Activated CD4-positive, CD25-positive, alpha-beta regulatory T cell treated with anti-CD3 and anti-CD28 coated beads, Interleukin-2, amount 50 U/mL, for 16 hours (primary cell): ENCODE data around the gene DDA1.

ENCODE experiments used
- DNase-seq: peaks from one replicate; pipeline ENCODE4 v3.0.0-alpha.2; 2020; ENCODE audit warnings: low read depth, low spot score

DDA1 gene

DNA sequence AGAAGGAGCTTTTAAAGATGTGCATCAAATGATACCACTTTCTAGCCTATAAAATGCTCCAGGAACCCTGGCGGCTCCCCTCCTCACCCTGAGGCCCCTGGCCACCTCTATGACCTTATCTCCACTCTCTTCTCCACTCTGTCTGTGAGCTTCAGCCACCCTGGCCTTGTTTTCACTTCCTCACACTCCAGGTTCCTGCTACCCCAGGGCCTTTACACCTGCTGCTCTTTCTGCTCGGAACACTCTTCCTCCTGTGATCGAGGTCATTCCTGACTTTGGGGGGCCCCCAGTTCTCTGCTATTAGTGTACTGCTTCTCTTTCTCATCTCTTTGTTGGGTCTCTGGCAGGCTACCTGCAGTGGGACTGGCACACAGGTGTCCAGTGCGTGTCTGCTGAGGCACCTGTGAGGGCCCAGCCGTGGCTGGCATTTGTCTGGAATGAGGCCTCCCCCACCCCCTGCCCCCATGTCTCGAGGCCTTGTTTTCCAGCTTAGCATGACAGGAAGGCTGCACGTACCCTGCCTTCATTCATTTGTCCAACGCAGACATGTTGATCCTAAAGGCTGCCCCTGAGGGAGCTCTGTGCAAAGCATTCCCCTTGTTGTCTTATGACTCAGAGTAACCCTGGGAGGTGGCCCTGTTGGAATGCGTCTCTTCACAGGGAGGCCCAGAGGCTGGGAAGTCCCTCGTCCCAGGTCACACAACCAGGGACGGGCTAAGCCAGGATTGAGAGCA is 2.3 kb downstream of the DDA1 start:
- no peak for DNase-seq

DNA sequence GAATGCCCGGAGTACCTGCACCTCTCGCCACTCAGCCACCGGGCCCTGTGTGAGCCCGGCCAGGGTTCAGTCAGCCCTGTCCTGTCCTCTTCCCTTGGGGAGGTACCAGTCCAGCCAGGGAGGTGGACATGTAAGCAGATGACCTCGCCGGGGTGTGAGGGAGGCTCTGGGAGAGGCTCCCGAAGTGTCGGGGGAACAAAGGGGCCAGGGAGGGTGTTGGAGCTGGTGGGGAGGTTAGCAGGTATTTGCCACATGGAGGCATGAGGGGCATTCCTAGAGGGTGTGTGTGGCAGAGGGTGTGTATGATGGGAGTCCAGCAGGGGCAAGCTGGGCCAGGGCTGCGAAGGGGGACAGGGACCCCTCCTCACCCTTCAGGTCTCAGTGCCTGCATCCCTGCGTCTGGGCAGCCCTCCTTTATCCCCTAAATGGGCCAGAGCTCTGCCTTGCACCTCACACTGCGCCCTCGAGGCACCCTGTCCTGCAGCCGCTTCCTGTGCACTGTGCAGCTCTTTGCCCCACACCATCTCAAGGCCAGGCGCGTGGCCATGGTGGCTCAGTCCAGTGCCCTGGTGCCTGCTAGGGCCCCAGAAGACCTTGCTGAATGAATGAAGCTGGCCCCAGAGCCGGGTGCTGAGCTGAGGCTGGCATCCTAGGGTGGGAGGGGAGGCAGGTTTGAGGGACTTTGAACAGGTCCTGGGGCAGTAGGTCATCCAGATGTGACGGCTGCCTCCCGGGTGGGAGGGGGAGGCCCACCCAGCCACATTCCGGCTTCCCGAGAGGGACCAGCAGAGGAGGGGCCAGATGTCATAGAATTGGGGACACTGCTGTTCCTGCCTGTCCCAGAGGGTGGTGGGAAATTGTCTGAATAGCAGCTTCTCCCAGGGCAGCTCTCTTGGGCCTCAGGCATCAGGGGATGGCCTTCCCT is 3.1 kb downstream of the DDA1 start:
- DNase-seq = no peak

DNA sequence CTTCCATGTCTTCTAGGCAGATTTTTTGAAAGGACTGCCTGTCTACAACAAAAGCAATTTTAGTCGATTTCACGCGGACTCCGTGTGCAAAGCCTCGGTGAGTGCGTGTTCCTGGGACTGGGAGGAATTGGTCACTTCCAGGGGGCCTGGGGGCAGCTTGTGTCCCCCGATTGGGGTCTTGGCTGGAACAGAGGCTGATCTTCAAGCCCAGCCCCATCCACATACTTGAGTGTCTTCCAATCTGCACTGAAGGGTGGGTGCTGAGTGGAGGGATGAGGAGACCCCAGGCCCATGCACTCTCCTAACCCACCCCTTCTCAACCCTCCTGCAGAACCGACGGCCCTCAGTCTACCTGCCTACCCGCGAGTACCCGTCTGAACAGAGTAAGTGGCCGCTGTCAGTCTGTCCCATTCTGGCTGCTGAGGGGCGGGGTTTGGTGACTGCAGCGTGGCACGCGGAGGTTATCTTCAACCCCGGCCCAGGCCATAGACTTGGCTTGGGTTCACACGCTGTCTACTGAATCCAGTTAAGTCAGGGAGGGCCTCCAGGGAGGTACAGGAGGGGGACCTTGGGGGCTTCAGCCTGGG is 4.7 kb downstream of the DDA1 start:
- no peak for DNase-seq

DNA sequence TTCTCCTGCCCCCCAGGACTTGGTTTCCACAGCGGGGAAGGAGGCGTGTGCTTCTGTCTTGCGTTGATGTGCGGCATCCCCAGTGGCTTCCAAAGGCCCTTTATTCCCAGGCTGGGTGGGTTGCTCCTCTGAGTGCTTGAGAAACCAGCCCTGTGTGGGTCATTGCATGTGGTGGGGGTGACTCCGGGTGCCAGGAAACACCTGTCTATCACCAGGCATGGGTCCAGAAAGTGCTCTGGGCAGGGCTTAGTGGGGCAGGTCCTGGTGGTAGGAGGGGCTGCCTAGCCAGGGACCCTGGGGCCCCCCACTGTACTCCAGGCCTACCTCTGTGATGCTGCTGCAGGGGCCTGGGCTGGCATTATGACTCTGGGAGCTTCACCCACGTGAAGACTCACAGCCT is 9.6 kb downstream of the DDA1 start:
- no peak for DNase-seq

DNA sequence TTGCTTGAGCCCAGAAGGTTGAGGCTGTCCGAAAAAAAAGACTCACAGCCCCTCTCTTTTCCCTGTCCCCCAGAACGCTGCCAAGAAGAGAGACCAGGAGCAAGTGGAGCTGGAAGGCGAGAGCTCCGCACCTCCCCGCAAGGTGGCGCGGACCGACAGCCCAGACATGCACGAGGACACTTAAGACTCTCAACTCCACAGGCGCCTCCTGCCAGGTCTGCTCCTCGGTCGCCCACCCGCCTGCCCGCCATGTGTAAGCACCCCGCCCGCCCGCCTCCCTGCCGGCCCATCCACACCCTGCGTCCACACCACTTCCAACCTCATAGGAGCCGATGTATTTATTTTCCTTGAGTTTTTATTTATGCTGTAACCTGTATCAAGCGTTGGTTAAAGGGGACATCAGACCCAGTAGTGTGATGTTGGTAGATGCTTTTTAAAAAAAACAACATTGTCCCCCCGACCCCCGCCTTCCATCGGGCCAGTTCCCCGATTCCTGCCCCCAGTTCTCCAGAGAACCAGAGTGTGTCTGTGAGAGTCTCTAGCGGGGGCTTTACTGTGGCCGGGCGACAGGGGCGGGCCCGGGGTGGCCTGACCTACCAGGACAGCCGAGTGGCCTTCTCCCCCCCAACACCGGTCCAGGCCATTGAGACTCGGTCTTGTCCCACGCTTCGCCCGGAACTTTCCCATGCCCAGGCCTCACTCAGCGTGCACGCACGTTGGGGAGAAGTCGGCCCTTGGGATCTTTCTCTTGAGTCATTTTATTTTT is 10.3 kb downstream of the DDA1 start:
- DNase-seq = no peak

DNA sequence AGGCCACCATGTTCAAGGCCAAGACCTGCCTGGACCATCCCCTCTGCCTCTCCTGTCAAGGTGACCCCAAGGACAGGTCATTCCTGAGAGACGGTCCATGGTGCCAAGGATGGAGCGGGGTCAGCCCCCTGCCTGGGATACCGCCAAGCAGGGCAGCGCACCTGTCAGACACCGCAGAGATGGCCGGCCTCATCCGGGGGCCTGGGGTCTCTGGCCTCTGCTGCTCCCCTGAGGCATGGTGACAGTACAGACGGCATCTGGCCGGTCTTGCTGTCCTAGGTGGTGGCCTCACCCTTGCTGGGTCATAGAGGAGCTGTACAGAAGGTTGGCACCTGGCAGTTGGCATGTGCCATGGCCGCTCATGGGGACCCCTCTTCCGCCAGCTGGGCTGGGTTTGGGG is 11.1 kb downstream of the DDA1 start:
- DNase-seq = no peak

DNA sequence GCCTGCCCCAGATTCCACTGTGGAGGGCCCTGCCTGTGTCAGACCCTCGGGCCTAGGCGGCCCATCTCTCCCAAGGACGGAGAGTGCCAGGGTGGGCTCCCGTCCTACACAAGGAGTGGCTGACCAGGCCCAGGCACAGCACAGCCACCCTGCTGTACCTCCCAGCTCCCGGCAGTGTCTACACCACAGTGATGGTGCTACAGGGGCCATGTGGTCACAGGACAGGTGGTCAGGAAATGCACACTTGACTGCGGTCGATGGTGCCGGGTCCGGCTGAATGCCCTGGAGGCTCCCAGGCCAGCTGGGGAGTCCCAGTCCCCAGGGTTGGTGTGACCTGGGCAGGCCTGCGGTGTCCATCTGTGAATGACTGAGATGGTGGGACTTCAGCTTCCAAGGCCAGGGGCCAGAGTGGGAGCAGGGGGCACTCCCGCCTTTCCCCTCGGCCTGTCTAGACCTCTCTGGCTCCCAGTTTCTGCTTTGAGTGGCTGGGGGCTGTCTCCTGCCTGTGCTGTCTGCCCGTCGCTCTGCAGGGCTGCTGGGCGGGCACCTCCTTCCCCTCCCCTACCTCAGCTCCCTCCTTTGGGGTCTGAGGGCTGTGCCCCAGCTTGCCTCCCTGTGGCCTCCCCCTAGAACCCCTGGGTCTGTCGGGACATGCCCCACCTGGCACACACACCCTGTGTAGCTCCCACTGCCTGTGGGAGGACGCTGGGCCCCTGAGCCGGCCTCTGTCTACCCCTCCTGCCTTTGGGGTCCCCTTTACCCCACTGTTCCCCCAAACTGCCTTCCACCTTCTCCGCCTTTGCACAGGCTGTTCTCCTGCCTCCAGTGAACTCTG is 12.5 kb downstream of the DDA1 start:
- DNase-seq = no peak

DNA sequence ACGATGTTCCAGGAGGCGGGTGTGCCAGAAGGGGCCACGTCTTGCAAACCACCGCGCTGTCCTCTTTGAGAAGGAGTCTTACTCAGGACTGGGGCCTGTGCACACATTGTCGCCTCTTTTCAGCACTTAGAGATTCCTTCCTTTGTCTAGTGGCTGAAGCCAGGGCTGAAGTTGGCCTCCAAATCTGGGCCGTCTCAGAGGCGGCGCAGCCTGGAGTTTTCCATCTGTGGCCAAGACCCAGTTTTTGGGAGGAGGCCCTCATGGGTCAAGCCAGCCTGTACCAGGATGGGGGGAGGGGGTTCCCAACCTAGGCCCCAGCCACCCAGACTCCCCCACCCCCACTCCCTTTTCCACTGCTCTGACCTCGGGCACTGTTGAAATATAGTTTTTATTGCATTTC is 13.5 kb downstream of the DDA1 start:
- no peak for DNase-seq

DNA sequence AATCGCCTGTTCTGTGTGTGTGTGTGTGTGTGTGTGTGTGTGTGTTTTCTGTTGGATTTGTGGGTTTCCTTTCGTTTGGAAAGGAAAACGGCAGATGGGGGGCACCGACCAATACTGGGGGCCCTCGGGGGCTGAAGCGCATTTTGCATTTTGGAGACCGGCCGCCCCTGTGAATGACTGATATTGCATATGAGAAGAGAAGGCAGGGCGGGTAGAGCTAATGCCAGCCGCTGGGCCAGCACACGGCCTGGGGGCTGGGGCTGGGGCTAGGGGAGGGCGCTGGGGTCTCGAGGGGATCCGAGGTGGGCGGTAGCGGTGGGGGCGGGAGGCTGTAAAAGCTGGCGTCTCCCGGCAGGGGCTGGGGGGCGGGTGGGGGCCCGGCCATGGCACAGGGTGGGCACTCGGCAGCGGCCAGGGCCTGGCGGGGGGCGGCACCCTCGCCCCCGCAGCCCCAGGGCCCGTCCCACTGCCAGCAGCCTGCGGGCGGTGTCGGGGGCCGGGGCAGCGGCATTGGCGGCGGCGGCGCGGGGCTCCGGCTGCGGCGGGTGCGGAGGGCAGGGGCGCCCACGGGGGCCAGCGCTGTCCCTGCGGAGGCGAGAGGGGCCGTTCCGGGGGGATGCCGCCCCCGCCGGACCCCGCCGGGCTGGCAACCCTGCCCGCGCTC is 14.1 kb downstream of the DDA1 start:
- no peak for DNase-seq

DNA sequence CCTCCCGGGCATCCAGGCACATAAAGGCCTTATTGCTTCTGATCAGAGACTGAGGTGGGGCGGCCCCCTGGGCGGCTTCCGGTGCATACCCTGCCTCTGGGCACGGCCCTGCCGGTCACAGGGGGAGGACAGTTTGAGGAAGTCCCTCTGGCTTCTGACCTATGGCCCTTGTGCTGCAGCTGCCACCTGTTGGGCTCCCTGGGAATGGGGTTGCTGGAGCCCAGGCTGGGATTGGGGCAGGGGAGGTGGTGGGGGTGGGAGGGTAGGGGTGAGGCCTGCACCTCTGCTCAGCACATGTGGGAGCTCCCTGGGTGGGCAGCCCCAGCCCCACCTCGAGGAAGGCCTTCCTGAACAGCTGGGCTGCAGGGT is 14.6 kb downstream of the DDA1 start:
- DNase-seq = no peak

DNA sequence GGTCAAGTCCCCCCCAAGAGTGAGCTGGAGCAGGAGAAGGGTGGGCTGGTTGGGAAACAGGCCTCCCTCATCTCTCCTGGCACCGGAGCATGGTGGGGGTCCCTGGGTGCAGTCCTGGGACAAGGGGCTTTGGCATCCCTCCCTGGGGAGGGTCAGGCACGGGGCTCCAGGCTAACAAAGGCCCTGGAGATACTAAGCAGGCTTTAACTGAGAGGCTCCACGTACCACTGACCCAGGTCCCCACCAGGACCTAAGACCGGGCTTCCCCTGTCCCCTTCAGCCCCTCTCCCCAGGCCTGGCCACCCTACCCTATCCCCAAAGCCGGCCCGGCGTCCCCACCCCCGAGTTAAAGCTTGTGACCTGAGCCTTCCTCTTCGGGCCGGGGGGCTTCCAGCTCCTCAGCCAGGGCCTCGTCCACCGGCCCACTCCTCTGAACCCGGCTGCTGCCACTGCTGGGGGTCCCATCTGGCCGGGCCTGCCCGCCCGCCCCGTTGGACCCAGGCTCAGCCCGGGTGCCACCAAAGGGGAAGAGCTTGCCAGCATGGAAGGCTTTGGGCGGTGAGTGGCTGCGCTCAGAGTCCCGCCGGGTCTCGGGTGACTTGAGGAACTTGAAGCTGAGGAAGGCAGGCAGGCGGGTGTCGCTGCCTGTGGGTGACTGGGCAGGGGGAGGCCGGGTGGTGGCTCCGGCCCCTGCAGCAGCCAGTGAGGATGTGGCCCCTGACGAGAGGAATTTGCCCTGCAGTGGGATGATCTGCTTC is 15.2 kb downstream of the DDA1 start:
- DNase-seq = no peak

DNA sequence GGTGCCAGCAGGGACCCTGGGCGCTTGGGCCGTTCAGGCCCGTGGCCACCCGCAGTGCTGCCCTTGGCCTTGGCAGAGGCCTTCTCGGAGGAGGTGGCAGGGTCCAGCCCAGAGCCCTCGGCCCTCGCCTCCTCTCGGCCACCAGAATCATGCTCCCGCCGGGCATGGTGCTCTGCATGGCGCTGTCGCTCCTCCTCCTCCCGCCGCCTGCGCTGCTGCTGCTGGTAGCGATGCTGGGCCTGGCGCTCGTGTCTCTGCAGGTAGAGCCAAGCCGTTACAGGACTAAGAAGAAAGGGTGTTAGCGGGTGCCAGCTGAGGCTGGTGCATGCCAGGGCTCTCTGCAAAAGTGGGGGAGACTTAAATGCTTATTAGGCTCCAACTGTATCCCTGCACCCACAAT is 15.8 kb downstream of the DDA1 start:
- DNase-seq = no peak

DNA sequence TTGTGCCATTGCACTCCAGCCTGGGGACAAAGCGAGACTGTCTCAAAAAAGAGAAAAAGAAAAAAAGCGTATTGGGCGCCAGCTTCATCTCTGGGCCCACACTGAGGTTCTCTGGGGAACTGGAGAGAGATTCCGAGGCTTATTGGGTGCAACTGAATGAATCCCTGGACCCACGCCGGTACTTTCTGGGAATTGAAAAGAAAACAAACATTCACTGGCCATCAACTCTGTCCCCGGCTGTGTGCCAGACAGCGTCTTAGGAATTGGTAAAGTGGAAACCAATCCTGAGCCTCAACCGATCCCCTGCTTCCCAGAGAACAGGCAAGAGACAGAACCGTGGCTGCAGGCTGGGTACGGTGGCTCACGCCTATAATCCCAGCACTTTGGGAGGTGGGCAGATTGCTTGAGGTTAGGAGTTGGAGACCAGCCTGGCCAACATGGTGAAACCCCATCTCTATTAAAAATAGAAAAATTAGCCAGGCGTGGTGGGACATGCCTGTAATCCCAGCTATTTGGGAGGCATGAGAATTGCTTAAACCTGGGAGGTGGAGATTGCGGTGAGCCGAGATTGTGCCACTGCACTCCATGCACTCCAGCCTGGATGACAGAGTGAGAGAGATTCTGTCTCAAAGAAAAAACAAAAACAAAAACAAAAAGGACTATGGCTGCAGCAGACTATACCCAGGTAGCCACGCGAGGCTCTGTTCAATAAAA is 16.7 kb downstream of the DDA1 start:
- DNase-seq = no peak

DNA sequence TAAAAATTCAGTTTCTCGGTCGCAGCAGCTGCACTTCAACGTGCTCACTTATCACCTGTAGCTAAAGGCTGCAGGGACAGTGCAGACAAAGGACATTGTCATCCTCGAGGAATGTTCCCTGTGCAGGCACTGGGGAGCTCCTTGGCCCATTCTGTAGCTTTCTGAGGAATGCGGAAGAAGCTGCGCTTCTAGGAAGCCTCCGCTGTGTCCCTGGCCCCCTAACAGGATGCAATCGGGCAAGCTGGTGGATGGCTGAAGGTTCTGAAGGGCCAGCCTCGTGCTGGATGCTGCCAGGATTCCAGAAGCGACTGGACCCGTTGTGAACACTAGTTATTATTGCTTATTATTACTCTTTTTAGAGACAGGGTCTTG is 17.2 kb downstream of the DDA1 start:
- no peak for DNase-seq

DNA sequence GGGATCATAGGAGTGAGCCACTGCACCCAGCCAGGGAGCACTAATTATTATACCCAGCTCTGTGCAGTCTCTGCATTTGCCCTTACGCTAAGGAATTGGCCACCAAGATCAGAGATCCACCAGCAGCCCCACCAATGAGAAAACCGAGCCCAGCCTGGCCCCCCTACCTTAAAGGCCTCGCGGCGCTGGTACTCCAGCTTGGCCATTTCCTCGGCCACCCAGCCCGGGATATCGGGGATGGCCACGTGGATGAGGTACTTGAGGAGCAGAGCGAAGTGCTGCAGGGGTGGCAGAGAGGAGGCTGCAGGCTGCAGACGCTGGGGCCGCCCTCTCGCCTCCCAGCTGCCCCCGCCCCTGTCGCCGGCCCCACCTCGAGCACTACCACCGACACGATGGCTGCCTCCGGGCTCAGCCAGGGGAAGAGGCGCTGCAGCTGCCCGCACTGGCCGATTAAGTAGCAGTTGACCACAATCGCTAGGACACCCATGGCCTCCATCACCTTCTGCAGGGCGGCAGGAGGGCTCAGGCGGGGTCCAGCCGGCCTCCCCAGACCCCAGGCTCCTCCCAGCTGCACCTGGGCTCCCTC is 17.8 kb downstream of the DDA1 start:
- no peak for DNase-seq

DNA sequence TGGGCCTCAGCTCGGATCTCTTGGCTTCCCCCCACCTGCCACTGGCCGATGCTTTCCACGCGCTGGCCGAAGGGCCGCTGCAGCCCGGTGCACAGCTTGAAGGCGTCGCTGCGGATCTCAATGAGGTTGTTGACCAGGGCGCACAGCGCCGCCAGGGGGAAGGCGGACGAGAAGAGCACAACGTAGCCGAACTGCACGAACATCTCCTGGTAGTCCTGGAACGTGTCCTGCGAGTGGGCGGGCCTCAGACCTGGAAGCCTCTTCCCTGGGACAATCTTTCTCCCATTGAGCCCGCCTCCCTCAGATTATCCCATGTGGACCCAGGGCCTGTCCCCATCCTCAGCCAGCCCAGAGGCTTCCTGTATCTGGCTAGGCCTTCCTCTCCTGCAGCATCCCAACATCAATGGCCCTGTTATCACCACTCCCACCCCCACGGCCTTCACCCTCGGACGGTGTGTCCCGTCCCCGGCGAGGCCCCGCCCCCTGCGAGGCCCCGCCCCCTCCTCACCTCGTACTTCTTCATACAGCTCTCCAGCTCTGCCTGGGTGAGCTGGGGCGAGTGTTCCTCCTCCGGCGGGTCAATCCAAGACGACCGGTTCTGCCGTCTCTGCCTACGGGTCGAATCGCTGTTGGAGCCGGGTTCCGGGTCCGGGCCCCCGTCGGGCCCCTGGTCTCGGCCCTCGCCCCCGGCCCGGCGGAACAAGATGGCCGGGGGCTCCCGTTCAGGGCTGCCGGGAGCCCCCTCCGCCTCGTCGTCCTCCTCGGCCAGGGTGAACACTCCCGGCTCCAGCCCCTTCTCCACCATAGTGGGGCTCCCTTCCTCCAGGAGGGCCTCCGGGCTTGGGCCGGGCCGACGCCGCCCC is 18.5 kb downstream of the DDA1 start:
- DNase-seq = no peak

DNA sequence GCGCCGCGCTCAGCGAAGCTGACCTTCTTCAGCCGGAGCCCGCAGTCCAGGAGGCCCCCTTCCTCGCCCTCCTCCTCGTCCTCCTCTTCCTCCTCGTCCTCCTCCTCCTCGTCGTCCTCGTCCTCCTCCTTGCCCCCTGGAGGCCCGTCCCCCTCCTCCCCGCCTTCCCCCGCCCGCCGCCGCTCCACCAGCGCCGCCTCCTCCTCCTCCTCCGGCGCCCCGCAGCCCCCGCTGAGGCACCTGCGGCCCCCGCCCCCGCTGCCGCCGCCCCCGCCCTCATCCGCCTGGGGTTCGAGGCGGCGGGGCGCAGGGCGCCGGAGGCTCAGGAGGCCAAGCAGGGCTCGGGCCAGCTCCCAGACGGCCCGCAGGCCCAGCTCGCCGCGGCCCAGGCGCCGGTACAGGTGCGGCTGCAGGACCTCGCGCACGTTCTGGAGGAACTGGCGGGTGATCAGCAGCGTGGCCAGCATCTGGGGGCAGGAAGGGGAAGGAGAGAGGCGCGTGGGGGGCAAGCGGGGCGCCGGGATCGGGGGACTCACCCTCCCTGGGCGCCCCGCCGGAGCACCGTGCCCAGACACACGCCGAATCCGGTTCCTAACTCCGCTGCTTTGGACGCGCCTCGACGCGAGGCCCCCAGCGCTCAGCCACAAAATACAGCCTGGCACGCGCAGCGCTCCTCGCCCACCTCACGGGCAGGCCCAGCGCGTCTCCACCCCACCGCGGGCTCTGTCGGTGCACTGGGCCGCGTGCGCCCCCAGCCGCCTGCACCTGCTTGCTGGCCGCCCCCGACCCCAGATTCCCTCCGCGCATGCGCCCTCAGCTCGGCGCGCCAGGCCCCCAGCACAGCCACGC is 19.4 kb downstream of the DDA1 start:
- no peak for DNase-seq
